Right renal cortex interstitium (tissue), 3 donors: Measurements from ENCODE around the gene CLDN9. TPM values are rescaled to one million over a fixed set of nuclear protein-coding genes. Genes with fewer than 3 reads are reported as not detected.
A peak's percentile ranks its signal among the peaks of the same experiment; 100 is the strongest.
"Not testable (repeated sequence)": the region's sequence is repeated elsewhere in the genome, so short reads cannot be mapped to it uniquely, and the experiment has no call there.

Source experiments
- DNase-seq, 3 donors: peaks; one replicate each; pipeline ENCODE4 v3.0.0-alpha.2; 2013; ENCODE audit warnings: low read depth in 3 of 3, low spot score in 2 of 3
- polyA plus RNA-seq, 3 donors: library from polyadenylated mRNA; unstranded; fragments of 120-200 nt; gene quantifications; one replicate each; pipeline ENCODE4 v1.2.1, GENCODE V29; 2013; ENCODE audit not compliant: insufficient read length in 3 of 3

Gene CLDN9
- polyA plus RNA-seq, 3 donors, result 2.0 to 2.8 (median 2.5) TPM

DNA sequence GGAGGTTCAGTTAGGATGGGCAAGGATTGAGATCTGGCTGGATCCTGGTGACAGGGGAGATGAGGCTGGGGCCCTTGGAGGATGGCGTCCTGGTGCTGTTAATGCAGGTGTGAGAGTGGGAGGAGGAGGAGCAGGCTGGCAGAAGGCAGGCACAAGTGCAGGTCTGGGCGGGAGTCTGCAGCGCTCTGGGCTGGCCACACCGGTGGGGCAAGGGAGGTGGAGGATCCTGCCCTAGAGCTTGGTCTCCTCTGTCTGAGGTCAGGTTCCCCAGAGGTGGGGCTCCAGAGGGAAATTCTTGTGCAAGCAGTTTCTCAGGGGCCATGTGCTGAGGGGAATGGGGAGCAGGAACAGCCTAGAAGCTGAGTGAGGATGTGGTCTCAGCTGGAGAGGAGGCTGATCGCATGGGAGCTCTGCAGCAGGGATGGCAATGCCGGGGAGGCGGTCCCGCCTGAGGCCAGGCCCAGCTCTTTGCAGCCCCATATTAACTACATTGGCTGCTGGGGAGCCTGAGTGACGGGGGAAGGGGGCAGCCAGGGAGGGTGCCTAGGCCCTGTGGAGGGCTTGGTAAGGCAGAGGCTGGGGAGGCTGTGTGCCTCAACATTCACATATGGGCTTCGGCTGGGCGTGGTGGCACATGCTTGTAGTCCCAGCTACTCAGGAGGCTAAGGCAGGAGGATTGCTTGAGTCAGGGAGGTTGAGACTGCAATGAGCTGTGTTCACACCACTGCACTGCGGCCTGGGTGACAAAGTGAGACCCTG is 40.0 kb downstream of the CLDN9 start:
- not testable (repeated sequence) for DNase-seq

- DNase-seq, result not testable (repeated sequence)
Observed at GRCh38 chr16:3053330-3053710, 40.6 kb downstream of the CLDN9 start.

DNA sequence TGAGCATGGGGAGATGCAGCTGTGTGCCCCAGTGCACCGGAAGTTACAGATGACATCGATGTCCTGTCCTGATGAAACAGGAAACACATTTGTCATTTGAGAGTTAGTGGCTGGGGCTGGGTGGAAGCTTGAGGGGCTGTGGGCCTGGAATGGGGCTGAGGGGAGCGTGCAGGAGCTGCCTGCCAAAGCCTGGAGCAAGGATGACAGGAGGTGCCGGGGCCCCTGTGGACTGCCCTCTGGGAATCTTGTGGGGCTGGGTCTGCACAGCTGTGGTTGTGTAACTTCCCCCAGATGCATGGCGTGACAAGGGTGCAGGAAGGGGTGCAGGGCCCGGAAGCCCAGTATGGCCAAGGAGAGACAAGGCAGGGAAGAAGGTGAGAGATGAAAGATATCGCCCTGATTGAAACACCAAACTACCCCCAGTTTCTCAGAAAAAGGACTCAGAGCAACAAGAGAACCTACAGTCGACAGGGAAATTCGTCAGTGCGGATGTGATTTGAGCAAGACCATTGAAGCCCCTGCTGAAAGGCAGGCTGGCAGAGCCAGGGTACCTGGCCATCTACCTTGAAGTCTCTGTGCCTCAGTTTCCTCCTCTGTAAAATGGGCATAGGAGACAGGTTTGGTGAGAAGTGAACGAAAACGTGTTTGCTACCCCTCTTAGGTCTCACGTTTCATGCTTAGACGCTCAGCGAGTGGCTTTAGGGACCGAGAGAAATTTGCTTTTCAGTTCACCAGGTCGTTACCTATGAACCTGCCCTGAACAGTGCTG is 42.4 kb downstream of the CLDN9 start:
- DNase-seq, result no peak

DNA sequence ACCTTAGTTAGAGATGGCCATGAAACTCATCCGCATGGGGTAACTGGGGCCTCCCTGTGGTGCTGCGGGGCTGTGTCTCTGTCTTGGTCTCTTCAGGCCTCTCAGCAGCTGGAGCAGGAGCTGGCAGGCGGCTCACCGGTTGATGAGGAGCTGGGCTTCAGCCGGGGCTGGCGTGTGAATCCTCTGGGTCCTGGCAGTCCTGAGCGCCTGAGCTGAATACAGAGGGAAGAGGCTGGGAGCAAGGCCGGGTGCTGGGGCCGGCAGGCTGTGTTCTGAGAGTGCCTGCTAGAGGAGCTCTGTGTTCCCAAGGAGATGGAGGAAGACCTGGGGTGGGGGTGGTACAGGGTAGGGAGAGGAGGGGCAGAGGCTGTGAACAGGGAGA is 43.0 kb downstream of the CLDN9 start:
- DNase-seq, result not testable (repeated sequence)

GRCh38 chr16:3056336-3057180 is 43.8 kb downstream of the CLDN9 start:
- no peak for DNase-seq

- no peak for DNase-seq
Observed at GRCh38 chr16:3057181-3058138, 44.7 kb downstream of the CLDN9 start.

DNA sequence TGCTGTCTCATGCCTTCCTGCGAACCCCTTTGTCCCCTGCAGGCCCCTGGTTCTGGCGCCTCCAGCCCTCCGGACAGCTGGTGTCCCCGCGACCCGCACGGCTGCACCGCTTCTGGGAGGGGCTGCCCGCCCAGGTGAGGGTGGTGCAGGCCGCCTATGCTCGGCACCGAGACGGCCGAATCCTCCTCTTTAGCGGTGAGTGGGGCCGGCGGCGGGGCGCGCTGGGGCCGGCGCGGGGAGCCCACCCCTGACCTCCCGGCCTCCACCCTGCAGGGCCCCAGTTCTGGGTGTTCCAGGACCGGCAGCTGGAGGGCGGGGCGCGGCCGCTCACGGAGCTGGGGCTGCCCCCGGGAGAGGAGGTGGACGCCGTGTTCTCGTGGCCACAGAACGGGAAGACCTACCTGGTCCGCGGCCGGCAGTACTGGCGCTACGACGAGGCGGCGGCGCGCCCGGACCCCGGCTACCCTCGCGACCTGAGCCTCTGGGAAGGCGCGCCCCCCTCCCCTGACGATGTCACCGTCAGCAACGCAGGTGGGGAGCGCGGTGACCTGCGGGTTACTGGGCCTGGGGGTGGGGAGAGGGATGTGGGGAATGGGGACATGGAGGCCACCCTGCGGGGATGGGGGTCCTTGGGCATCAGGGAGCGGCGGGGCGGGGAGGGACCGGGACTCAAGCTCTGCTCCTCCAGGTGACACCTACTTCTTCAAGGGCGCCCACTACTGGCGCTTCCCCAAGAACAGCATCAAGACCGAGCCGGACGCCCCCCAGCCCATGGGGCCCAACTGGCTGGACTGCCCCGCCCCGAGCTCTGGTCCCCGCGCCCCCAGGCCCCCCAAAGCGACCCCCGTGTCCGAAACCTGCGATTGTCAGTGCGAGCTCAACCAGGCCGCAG is 45.7 kb downstream of the CLDN9 start:
- DNase-seq, result peak in 1 of 3 donors; percentile 24

GRCh38 chr16:3059041-3059722 is 46.5 kb downstream of the CLDN9 start:
- DNase-seq, result peak; percentile 61 to 79 (median 78)

DNA sequence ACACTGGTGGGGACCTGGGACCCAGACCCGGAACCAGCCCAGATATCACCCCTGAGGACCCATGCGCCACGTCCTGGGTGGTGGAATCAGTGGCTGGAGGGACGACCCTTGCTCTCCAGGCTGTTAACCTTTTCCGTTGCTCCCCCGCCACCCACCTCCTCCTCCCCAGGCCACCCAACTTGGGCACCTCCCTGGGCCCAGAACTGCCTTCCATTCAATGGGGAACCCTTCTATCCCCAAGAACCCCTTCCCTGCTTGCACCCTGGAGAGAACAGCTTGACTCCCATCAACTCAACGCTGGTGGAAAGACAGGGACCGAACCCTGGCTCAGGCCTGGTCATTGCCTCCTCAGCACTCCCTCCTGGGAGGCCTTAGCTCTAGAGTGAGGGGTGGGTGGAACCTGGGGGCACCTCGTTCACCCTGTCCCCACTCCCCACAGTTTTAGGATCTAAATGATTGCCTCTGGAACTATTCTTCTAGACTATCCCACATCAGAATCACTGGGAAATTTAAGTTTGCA is 47.1 kb downstream of the CLDN9 start:
- no peak for DNase-seq

GRCh38 chr16:3060339-3061127 is 47.8 kb downstream of the CLDN9 start:
- DNase-seq, result no peak

- no peak for DNase-seq
Observed at GRCh38 chr16:3062553-3062952, 49.8 kb downstream of the CLDN9 start.

GRCh38 chr16:3063625-3064386 is 51.1 kb downstream of the CLDN9 start:
- no peak for DNase-seq

Other genes starting within 250 kb of the CLDN9 start
- gene ELOB, start 235.6 kb upstream of the CLDN9 start, polyA plus RNA-seq, result 100 to 1,000 TPM; 199 to 241 (median 210) TPM
- under 1 TPM in 2 of 3 donors, not detected in 1; 0.33 to 0.61 TPM for gene PRSS33, start 225.4 kb upstream of the CLDN9 start, polyA plus RNA-seq
- not detected for gene PRSS41, start 214.5 kb upstream of the CLDN9 start, polyA plus RNA-seq
- gene PRSS21, start 195.7 kb upstream of the CLDN9 start, polyA plus RNA-seq, result under 1 TPM in 2 of 3 donors, not detected in 1; 0.19 to 0.43 TPM
- gene ZG16B, start 182.6 kb upstream of the CLDN9 start, polyA plus RNA-seq, result under 1 TPM; 0.31 to 0.60 (median 0.32) TPM
- 1 to 10 TPM; 6.8 to 7.4 (median 7.0) TPM for gene PRSS22, start 154.8 kb upstream of the CLDN9 start, polyA plus RNA-seq
- gene FLYWCH2, start 129.7 kb upstream of the CLDN9 start, polyA plus RNA-seq, result 10 to 100 TPM; 18.8 to 20.7 (median 19.4) TPM
- gene FLYWCH1, start 101.0 kb upstream of the CLDN9 start, polyA plus RNA-seq, result 10 to 100 TPM; 13.1 to 16.3 (median 14.6) TPM
- gene KREMEN2, start 48.6 kb upstream of the CLDN9 start, polyA plus RNA-seq, result 1 to 10 TPM in 2 of 3 donors, under 1 TPM in 1; 1.00 to 1.4 (median 1.1) TPM
- gene PAQR4, start 43.6 kb upstream of the CLDN9 start, polyA plus RNA-seq, result 1 to 10 TPM; 7.5 to 8.5 (median 8.1) TPM
- gene PKMYT1, start 32.5 kb upstream of the CLDN9 start, polyA plus RNA-seq, result 10 to 100 TPM; 11.3 to 12.5 (median 11.4) TPM
- 10 to 100 TPM; 25.8 to 38.1 (median 31.0) TPM for gene CLDN6, start 5.3 kb downstream of the CLDN9 start, polyA plus RNA-seq
- gene TNFRSF12A, start 7.4 kb downstream of the CLDN9 start, polyA plus RNA-seq, result 10 to 100 TPM in 2 of 3 donors, 1 to 10 TPM in 1; 8.9 to 12.9 (median 11.9) TPM
- 10 to 100 TPM; 50.7 to 66.1 (median 57.1) TPM for gene HCFC1R1, start 11.0 kb downstream of the CLDN9 start, polyA plus RNA-seq
- gene THOC6, start 11.1 kb downstream of the CLDN9 start, polyA plus RNA-seq, result 10 to 100 TPM; 27.9 to 33.3 (median 29.9) TPM
- 1 to 10 TPM; 1.1 to 2.2 (median 1.5) TPM for gene BICDL2, start 24.0 kb downstream of the CLDN9 start, polyA plus RNA-seq
- gene MMP25, start 33.6 kb downstream of the CLDN9 start, polyA plus RNA-seq, result under 1 TPM; 0.35 to 0.82 (median 0.79) TPM
- 10 to 100 TPM; 28.0 to 36.8 (median 29.4) TPM for gene IL32, start 52.7 kb downstream of the CLDN9 start, polyA plus RNA-seq
- under 1 TPM in 1 of 3 donors, not detected in 2; 0.11 TPM for gene ZSCAN10, start 86.4 kb downstream of the CLDN9 start, polyA plus RNA-seq
- 10 to 100 TPM; 12.7 to 14.6 (median 13.8) TPM for gene ZNF205, start 99.7 kb downstream of the CLDN9 start, polyA plus RNA-seq
- gene ZNF213, start 122.1 kb downstream of the CLDN9 start, polyA plus RNA-seq, result 1 to 10 TPM; 8.0 to 9.3 (median 9.3) TPM
- gene OR1F1, start 175.3 kb downstream of the CLDN9 start, polyA plus RNA-seq, result not detected
- 10 to 100 TPM; 14.6 to 18.0 (median 15.4) TPM for gene ZNF200, start 222.2 kb downstream of the CLDN9 start, polyA plus RNA-seq
- gene MEFV, start 243.7 kb downstream of the CLDN9 start, polyA plus RNA-seq, result under 1 TPM; 0.11 to 0.18 (median 0.17) TPM